ENCODE data around the gene AHCYL1. TPM values are rescaled to one million over a fixed set of nuclear protein-coding genes. Genes with fewer than 3 reads are reported as not detected.

AHCYL1 gene
- polyA plus RNA-seq, 6 donors from 2014 or later, result 46.9 to 62.0 (median 57.5) TPM

GRCh38 chr1:110039641-110040040, 55.1 kb downstream of the AHCYL1 start:
- Mint-ChIP-seq H3K4me3 (no peak overlapping the region), H3K9me3 (no peaks in the 10 kb centered on the region), H3K4me1 (peaks cover 11 to 18% (median 16%) of the 10 kb centered on the region in 3 donors), H3K27ac (no peak overlapping the region), H3K36me3 (peaks cover 14% of the 10 kb centered on the region in 2 donors), H3K27me3 (no peaks in the 10 kb centered on the region)
- DNase-seq (no peak), ATAC-seq (ENCODE audit: low read depth in 2 of 2) (no peak)

DNA sequence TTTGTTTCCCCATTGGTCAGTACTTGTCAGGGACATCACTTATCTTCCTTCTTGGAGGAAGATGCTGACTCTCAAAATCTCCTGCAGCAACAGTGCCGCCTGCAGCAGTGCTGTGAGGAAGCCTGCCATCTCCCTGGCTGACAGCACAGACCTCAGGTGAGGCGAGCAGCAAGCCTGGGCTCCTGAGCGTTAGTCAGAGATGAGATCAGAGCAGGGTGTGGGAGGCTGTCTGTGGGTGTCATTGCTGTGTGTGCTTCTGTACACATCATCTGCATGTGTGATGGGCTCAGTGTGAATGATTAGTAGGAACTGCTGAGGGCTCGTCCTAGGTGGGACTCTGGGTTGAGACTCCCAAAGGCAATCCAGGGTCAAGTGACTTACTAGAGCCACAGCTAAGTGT, 56.0 kb downstream of the AHCYL1 start:
- Mint-ChIP-seq H3K9me3 (no peaks in the 10 kb centered on the region), H3K4me3 (no peak overlapping the region), H3K27ac (no peak overlapping the region), H3K27me3 (no peaks in the 10 kb centered on the region), H3K36me3 (peaks cover 17 to 18% of the 10 kb centered on the region in 2 donors), H3K4me1 (peaks cover 6 to 12% (median 12%) of the 10 kb centered on the region in 3 donors)
- no peak for ATAC-seq (ENCODE audit: low read depth in 2 of 2)
- DNase-seq, result no peak

DNA sequence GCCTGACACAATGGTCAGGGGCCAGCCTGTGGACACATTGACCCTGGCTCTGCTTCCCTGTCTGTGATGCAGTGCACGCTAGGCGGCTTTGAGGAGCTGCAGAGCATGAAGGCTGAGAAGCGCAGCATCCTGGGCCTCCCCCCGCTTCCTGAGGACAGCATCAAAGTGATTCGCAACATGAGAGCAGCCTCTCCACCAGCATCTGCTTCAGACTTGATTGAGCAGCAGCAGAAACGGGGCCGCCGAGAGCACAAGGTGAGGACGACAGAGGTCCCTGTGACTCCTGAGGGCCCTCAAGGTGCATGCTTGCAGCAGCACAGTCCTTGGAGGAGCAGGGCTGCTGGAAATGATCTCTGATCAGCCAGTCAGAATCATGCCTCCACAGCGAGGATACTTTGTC, 58.5 kb downstream of the AHCYL1 start:
- DNase-seq, result no peak
- Mint-ChIP-seq H3K9me3 (no peaks in the 10 kb centered on the region), H3K27ac (peak overlapping the region in 1 of 6 donors; percentile 19), H3K27me3 (no peaks in the 10 kb centered on the region), H3K36me3 (peaks cover 22 to 26% of the 10 kb centered on the region in 2 donors), H3K4me3 (no peak overlapping the region), H3K4me1 (peaks cover 1 to 11% (median 4%) of the 10 kb centered on the region in 3 donors)
- no peak for ATAC-seq (ENCODE audit: low read depth in 2 of 2)

DNA sequence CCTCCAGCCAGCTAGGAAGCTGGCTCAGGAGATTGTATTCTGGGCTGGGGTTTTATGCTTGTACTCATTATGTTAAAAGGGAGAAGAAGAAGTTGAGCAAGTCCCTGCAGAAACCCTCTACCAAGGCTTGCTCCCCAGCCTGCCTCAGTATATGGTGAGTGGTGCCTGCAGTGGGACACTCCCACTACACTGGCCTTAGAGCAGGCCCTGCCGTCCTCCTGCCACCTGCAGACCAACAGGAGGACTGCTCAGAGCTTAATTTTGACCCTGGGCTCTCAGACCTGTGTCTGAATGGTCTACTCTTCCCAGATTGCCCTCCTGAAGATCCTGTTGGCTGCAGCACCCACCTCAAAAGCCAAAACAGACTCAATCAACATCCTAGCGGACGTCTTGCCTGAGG, 62.9 kb downstream of the AHCYL1 start:
- no peak for ATAC-seq (ENCODE audit: low read depth in 2 of 2)
- peaks cover 0 to 7% (median 4%) of the 10 kb centered on the region in 3 donors for H3K4me1 Mint-ChIP-seq
- no peaks in the 10 kb centered on the region for H3K9me3 Mint-ChIP-seq
- H3K4me3 Mint-ChIP-seq, result no peak overlapping the region
- H3K36me3 Mint-ChIP-seq, result peaks cover 26 to 36% of the 10 kb centered on the region in 2 donors
- DNase-seq, result no peak
- H3K27me3 Mint-ChIP-seq, result no peaks in the 10 kb centered on the region
- H3K27ac Mint-ChIP-seq, result no peak overlapping the region

DNA sequence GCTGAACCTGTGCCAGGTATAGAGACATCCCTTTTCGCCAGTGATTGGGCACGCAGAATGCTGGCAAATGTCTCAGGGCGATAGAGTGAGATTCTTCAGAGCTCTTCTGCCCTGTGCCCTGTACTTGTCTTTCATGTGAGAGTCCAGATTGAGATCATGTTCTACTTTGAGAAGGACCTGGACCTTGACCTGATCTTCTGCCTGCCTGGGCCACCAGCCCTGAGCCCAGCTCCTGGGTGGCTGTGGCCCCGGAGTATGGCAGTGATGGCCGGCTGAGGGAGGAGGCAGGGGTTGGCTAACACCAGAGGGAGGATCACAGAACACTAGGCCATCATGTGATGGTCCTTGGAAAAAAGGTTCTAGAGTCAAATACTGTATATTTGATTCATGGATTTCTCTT, 63.7 kb downstream of the AHCYL1 start:
- no peaks in the 10 kb centered on the region for H3K27me3 Mint-ChIP-seq
- ATAC-seq (ENCODE audit: low read depth in 2 of 2), result no peak
- H3K4me1 Mint-ChIP-seq, result peaks cover 0 to 7% (median 7%) of the 10 kb centered on the region in 3 donors
- no peak for DNase-seq
- no peak overlapping the region for H3K4me3 Mint-ChIP-seq
- H3K36me3 Mint-ChIP-seq, result peaks cover 32 to 44% of the 10 kb centered on the region in 2 donors
- H3K27ac Mint-ChIP-seq, result no peak overlapping the region
- H3K9me3 Mint-ChIP-seq, result no peaks in the 10 kb centered on the region

DNA sequence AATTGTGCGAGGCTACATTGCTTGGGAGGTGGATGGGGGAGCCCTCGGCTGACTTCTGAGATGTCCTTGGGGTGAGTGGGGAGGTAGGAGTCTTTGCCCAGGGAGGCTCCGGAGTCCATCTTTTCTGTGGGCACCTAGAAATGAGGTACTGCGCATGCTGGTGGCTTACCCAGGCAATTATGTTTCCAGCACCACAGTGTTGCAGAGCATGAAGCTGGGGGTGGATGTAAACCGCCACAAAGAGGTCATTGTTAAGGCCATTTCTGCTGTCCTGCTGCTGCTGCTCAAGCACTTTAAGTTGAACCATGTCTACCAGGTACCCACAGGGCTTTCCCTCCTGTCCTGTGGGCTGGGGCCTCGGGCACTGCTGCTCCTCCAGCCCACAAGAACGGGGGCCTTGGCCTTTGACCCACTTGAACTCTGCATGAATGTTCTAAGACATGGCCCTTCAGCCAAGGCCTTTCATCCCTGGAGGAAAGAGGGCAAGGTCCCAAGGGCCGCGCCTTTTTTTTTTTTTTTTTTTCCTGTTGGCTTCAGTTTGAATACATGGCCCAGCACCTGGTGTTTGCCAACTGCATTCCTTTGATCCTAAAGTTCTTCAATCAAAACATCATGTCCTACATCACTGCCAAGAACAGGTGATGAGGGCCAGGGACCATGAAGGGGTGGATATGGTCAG, 64.5 kb downstream of the AHCYL1 start:
- peaks cover 37 to 47% of the 10 kb centered on the region in 2 donors for H3K36me3 Mint-ChIP-seq
- H3K27me3 Mint-ChIP-seq, result no peaks in the 10 kb centered on the region
- H3K4me3 Mint-ChIP-seq, result no peak overlapping the region
- DNase-seq (no peak), ATAC-seq (ENCODE audit: low read depth in 2 of 2) (no peak)
- peak overlapping the region in 2 of 6 donors; percentile 47 to 54 for H3K27ac Mint-ChIP-seq
- H3K4me1 Mint-ChIP-seq, result peaks cover 0 to 12% (median 4%) of the 10 kb centered on the region in 3 donors
- no peaks in the 10 kb centered on the region for H3K9me3 Mint-ChIP-seq

DNA sequence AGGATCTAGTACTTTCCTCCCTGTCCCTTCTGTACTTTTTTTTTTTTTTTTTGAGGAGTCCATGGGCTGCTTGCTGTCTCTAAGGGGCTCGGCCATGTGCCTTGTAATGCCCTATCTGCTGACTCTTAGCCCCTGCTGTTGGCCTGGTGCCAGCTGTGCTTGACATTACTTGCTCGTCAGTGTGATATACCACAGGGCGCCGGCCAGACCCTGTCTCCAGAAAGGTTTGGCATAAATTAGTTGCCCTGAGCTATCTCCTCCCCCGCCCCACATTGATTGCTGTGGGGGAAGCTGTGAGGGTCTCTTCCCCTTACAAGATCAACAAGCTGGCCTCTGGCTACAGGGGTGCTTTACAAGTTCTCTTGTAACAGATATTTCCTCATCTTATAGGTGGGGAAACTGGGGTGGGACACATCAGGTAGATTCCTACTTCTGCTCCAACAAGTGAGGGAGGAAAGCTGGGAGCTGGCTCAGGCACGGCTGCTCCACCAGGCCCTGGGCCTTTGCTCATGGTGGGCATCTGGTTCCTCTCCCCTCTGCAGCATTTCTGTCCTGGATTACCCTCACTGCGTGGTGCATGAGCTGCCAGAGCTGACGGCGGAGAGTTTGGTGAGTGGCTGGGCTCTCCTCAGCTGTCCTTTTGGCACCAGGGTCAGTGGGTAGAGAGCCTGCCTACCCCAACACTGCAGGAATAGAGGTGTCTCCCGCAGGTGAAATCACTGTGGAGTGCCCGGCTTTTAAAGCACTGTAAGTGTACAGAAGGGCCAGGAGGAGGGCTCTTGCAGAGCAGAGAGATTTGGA, 65.4 kb downstream of the AHCYL1 start:
- Mint-ChIP-seq H3K4me3 (no peak overlapping the region), H3K9me3 (no peaks in the 10 kb centered on the region), H3K27ac (peak overlapping the region in 1 of 6 donors; percentile 10), H3K4me1 (peaks cover 0 to 12% (median 3%) of the 10 kb centered on the region in 3 donors), H3K27me3 (no peaks in the 10 kb centered on the region), H3K36me3 (peaks cover 35 to 45% of the 10 kb centered on the region in 2 donors)
- no peak for ATAC-seq (ENCODE audit: low read depth in 2 of 2)
- DNase-seq, result no peak

- Mint-ChIP-seq H3K27ac (no peak overlapping the region), H3K4me3 (no peak overlapping the region), H3K9me3 (no peaks in the 10 kb centered on the region), H3K4me1 (peaks cover 0 to 9% (median 0%) of the 10 kb centered on the region in 3 donors), H3K36me3 (peaks cover 39 to 40% of the 10 kb centered on the region in 2 donors), H3K27me3 (no peaks in the 10 kb centered on the region)
- DNase-seq, result no peak
- no peak for ATAC-seq (ENCODE audit: low read depth in 2 of 2)
Measured at GRCh38 chr1:110050602-110051261, 66.2 kb downstream of the AHCYL1 start.

DNA sequence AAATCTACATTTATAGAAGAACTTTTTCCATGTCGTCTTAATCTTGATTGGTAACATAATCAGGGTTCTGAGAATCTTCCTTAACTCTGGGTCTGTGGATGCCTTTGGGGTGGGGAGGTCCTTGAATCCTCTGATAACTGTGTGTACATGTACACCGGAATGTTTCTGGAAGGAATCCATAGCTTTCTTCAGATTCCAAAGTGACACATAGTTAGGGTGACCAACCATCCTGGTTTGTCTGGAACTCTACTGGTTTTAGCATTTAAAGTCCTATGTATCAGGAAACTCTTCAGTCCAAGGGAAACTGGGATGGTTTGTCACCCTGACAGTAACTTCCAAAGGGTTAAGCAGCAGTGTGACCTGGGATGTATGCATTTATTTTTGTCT, 66.7 kb downstream of the AHCYL1 start:
- peaks cover 37 to 40% of the 10 kb centered on the region in 2 donors for H3K36me3 Mint-ChIP-seq
- no peak overlapping the region for H3K4me3 Mint-ChIP-seq
- no peaks in the 10 kb centered on the region for H3K9me3 Mint-ChIP-seq
- ATAC-seq (ENCODE audit: low read depth in 2 of 2) (no peak), DNase-seq (no peak)
- no peaks in the 10 kb centered on the region for H3K27me3 Mint-ChIP-seq
- H3K4me1 Mint-ChIP-seq, result peaks cover 0 to 9% (median 0%) of the 10 kb centered on the region in 3 donors
- H3K27ac Mint-ChIP-seq, result peak overlapping the region in 1 of 6 donors; percentile 24

GRCh38 chr1:110053552-110054428, 69.2 kb downstream of the AHCYL1 start:
- Mint-ChIP-seq H3K27me3 (no peaks in the 10 kb centered on the region), H3K4me1 (peaks cover 0 to 9% (median 0%) of the 10 kb centered on the region in 3 donors), H3K36me3 (peaks cover 29 to 45% of the 10 kb centered on the region in 2 donors), H3K4me3 (peak overlapping the region in 1 of 8 donors; percentile 72), H3K9me3 (no peaks in the 10 kb centered on the region), H3K27ac (peak overlapping the region in 2 of 6 donors; percentile 5 to 59)
- ATAC-seq (ENCODE audit: low read depth in 2 of 2) (peak; percentile 68 to 74), DNase-seq (peak; percentile 58)

DNA sequence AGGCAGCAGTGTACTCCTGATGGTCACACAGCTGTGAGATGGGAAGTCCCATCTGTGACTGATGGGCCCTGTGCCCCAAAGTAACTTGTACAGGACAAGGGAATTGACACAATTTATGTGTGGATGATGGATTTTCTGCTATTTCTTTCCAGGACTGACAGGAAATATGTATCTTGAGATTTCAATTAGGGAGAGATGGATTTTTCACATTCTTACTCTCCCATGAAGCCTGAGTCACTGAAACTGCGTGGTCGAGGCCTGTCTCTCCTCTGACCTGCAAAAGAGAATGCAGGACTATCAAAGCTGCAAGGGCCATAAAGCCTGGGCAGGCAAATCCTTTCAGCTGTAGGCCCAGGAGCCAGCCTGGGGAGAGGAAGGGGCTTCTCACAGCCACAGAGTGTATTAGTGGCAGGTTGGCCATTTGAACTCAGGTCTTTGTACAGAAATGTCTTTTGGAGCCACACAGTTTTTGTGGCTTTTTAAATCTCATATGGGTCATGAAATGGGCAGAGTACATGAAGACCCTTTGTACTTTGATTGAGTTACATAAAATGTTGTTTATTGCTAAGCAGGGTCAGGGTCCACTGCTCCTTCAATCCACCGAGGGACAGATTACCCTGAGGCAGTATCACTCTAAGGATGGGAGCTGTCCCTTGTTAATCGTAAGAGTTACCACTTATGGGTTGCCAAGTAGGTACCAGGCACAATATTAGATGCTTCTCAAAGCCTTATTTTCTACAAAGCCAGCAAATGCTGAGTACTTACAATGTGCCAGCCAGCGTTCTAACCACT, 71.1 kb downstream of the AHCYL1 start:
- peaks cover 34 to 42% of the 10 kb centered on the region in 2 donors for H3K36me3 Mint-ChIP-seq

DNA sequence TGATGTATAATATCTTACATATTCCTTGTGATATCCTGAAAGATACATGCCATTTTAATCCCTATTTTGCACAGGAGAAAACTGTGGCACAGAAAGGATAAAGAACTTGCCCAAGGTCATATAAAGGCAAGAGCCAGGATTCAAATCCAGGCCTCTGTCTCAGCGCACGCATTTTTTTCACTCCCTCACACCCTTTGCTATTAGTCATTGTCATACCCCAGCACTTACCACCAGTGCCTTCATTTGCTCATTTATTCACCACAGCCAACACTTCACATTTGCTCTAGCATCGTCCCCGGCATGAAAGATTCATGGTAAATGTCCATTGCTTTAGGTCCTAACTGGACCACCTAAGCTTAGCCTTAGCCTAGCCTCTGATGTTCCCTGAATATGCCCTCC, 71.7 kb downstream of the AHCYL1 start:
- H3K9me3 Mint-ChIP-seq, result no peaks in the 10 kb centered on the region
- DNase-seq (no peak), ATAC-seq (ENCODE audit: low read depth in 2 of 2) (no peak)
- H3K27ac Mint-ChIP-seq, result peak overlapping the region in 1 of 6 donors; percentile 36
- H3K36me3 Mint-ChIP-seq, result peaks cover 34 to 42% of the 10 kb centered on the region in 2 donors
- no peak overlapping the region for H3K4me3 Mint-ChIP-seq
- peaks cover 0 to 14% (median 5%) of the 10 kb centered on the region in 3 donors for H3K4me1 Mint-ChIP-seq
- H3K27me3 Mint-ChIP-seq, result no peaks in the 10 kb centered on the region

More for the DNA sequence above, 71.1 kb downstream of the AHCYL1 start:
- no peak overlapping the region for H3K4me3 Mint-ChIP-seq
- no peaks in the 10 kb centered on the region for H3K9me3 Mint-ChIP-seq
- no peak for ATAC-seq (ENCODE audit: low read depth in 2 of 2)
- DNase-seq, result no peak
- no peaks in the 10 kb centered on the region for H3K27me3 Mint-ChIP-seq
- peaks cover 0 to 14% (median 5%) of the 10 kb centered on the region in 3 donors for H3K4me1 Mint-ChIP-seq
- peak overlapping the region in 1 of 6 donors; percentile 47 for H3K27ac Mint-ChIP-seq
